A549 (cell line): Measurements from ENCODE around the gene XCR1. TPM values are rescaled to one million over a fixed set of nuclear protein-coding genes. Genes with fewer than 3 reads are reported as not detected.

Experiments
- ATAC-seq, 2 experiments: fragments of 200-7000 bp in 1 of 2; fragments of >200 bp in 1 of 2; cut with Nextera tagmentation in 1 of 2; cut with Tn5 transposase in 1 of 2; 3 replicates each; pipeline versions ENCODE4 v1.8.0 to v1.9.1; 2018 to 2020; ENCODE audit warnings: mild to moderate bottlenecking in 1 of 2, moderate library complexity in 1 of 2
- CTCF ChIA-PET: fragments of 300-600 bp; sonication (Branson Sonifier 250); formaldehyde crosslinking; extraction: SDS; loops from one replicate; lab custom pipeline; 2021; ENCODE audit warnings: antibody characterized with exemption, inconsistent platforms; lab: Yijun Ruan, JAX
- POLR2A ChIA-PET: fragments of 350-600 bp; formaldehyde crosslinking; extraction: SDS; loops from one replicate; lab custom pipeline; 2021; ENCODE audit warnings: antibody characterized with exemption, inconsistent platforms; lab: Yijun Ruan, JAX
- DNase-seq, 2 experiments: peaks; one replicate each; pipeline versions ENCODE4 v3.0.0 to v3.0.0-alpha.2; 2011 to 2016; ENCODE audit warnings: low read depth in 1 of 2, low spot score in 1 of 2
- FAIRE-seq: peaks from 2 replicates; lab custom pipeline; 2011; peaks lifted over from hg19 to GRCh38; lab: Jason Lieb, UNC
- H3K27ac ChIP-seq, 2 experiments: fragments of >200 bp; sonication (Bioruptor Twin); formaldehyde crosslinking; 3 replicates each; pipeline ENCODE4 v1.5.1; 2016 to 2017
- H3K4me1 ChIP-seq: fragments of >200 bp; sonication (Bioruptor Twin); formaldehyde crosslinking; 3 replicates; pipeline ENCODE4 v1.6.1; 2016
- H3K4me2 ChIP-seq: fragments of >200 bp; sonication (Bioruptor Twin); formaldehyde crosslinking; 3 replicates; pipeline ENCODE4 v1.6.1; 2016
- H3K4me3 ChIP-seq: fragments of >200 bp; sonication (Bioruptor Twin); formaldehyde crosslinking; 3 replicates; pipeline ENCODE4 v1.5.1; 2016
- H3K9me3 ChIP-seq: fragments of >200 bp; sonication (Bioruptor Twin); formaldehyde crosslinking; 3 replicates; pipeline ENCODE4 v1.6.1; 2016
- ATOH8 ChIP-seq: fragments of 250-450 bp; sonication (Bioruptor Pico); IDR thresholded peaks from 2 replicates; pipeline ENCODE4 v1.5.0; 2020; ENCODE audit warnings: low read depth, mild to moderate bottlenecking, moderate library complexity
- CBX2 ChIP-seq: fragments of 200-600 bp; sonication (generic); IDR thresholded peaks from 2 replicates; pipeline ENCODE4 v1.6.1; 2016; ENCODE audit warnings: low read depth, mild to moderate bottlenecking, borderline replicate concordance
- CBX8 ChIP-seq: fragments of 200-600 bp; sonication (generic); IDR thresholded peaks from 2 replicates; pipeline ENCODE4 v1.6.1; 2016
- CHD4 ChIP-seq: fragments of 200-600 bp; sonication (generic); IDR thresholded peaks from 2 replicates; pipeline ENCODE4 v1.6.1; 2016; ENCODE audit warnings: antibody characterized with exemption, mild to moderate bottlenecking, borderline replicate concordance
- EHF ChIP-seq: fragments of 250-450 bp; sonication (Bioruptor Pico); IDR thresholded peaks from 2 replicates; pipeline ENCODE4 v1.5.0; 2020; ENCODE audit warnings: mild to moderate bottlenecking
- ELK1 ChIP-seq: fragments of 150-350 bp; IDR thresholded peaks from 2 replicates; pipeline ENCODE4 v1.6.1; 2014; ENCODE audit warnings: low read depth, mild to moderate bottlenecking, low read length
- HDAC2 ChIP-seq: fragments of 200-600 bp; sonication (generic); IDR thresholded peaks from 2 replicates; pipeline ENCODE4 v1.6.1; 2016
- HEYL ChIP-seq: fragments of 250-450 bp; sonication (Bioruptor Pico); IDR thresholded peaks from 2 replicates; pipeline ENCODE4 v1.8.0; 2021; ENCODE audit warnings: mild to moderate bottlenecking, moderate library complexity
- JUN ChIP-seq, 2 experiments: fragments of >200 bp; sonication (Bioruptor Twin); formaldehyde crosslinking; IDR thresholded peaks; 2 replicates in 1 of 2; 3 replicates in 1 of 2; pipeline ENCODE4 v1.6.1; 2016 to 2017
- KDM5A ChIP-seq: fragments of 200-600 bp; sonication (generic); IDR thresholded peaks from 2 replicates; pipeline ENCODE4 v1.6.1; 2016; ENCODE audit warnings: antibody characterized with exemption, mild to moderate bottlenecking
- MAX ChIP-seq: IDR thresholded peaks from 2 replicates; pipeline ENCODE4 v1.6.1; 2012
- MYC ChIP-seq: IDR thresholded peaks from 2 replicates; pipeline ENCODE4 v1.6.1; 2012; ENCODE audit warnings: mild to moderate bottlenecking, inconsistent platforms, low read length, improper control_type of control experiment, borderline replicate concordance
- NR3C1 ChIP-seq: fragments of >200 bp; sonication (Bioruptor Twin); formaldehyde crosslinking; IDR thresholded peaks from 3 replicates; pipeline ENCODE4 v1.6.1; 2017
- PBX3 ChIP-seq: IDR thresholded peaks from 2 replicates; pipeline ENCODE4 v1.6.1; 2012
- PHF8 ChIP-seq: fragments of 200-600 bp; sonication (generic); IDR thresholded peaks from 2 replicates; pipeline ENCODE4 v1.6.1; 2016; ENCODE audit warnings: low read depth, mild to moderate bottlenecking, antibody characterized with exemption, moderate library complexity, borderline replicate concordance
- RCOR1 ChIP-seq: fragments of 150-350 bp; IDR thresholded peaks from 2 replicates; pipeline ENCODE4 v1.6.1; 2014; ENCODE audit warnings: antibody characterized with exemption, low read length, low read depth
- RFX5 ChIP-seq: fragments of 450-650 bp; IDR thresholded peaks from 2 replicates; pipeline ENCODE4 v1.7.1; 2014; ENCODE audit warnings: antibody characterized with exemption, mild to moderate bottlenecking, moderate library complexity
- SMC3 ChIP-seq: fragments of >200 bp; sonication (Bioruptor Twin); formaldehyde crosslinking; IDR thresholded peaks from 3 replicates; pipeline ENCODE4 v1.6.1; 2018; ENCODE audit warnings: inconsistent platforms
- TFCP2L1 ChIP-seq: fragments of 250-450 bp; sonication (Bioruptor Pico); IDR thresholded peaks from 2 replicates; pipeline ENCODE4 v1.5.0; 2021; ENCODE audit warnings: mild to moderate bottlenecking
- TP53 ChIP-seq: fragments of 250-450 bp; sonication (Bioruptor Pico); IDR thresholded peaks from 2 replicates; pipeline ENCODE4 v1.5.0; 2021; ENCODE audit warnings: mild to moderate bottlenecking, moderate library complexity
- ZC3H11A ChIP-seq: fragments of 450-650 bp; IDR thresholded peaks from 2 replicates; pipeline ENCODE4 v1.6.1; 2014; ENCODE audit warnings: antibody characterized with exemption, mild to moderate bottlenecking
- ZFP36 ChIP-seq: fragments of 450-650 bp; IDR thresholded peaks from 2 replicates; pipeline ENCODE4 v1.6.1; 2014; ENCODE audit warnings: borderline replicate concordance; ENCODE audit not compliant: partially characterized antibody
- ZNF302 ChIP-seq: fragments of 250-450 bp; sonication (Bioruptor Pico); IDR thresholded peaks from 2 replicates; pipeline ENCODE4 v1.9.0; 2021; ENCODE audit warnings: inconsistent platforms, mild to moderate bottlenecking, moderate library complexity
- ZSCAN20 ChIP-seq: fragments of 250-450 bp; sonication (Bioruptor Pico); IDR thresholded peaks from 2 replicates; pipeline ENCODE4 v1.8.0; 2022; ENCODE audit warnings: mild to moderate bottlenecking, moderate library complexity
- WGBS: methylation state at CpG from one replicate; pipeline ENCODE4 v1.1.6; 2017; ENCODE audit errors: missing lambda C conversion rate; 5-methylcytosine and 5-hydroxymethylcytosine counted together
- polyA plus RNA-seq, 4 experiments: library from polyadenylated mRNA; depleted of rRNA in 3 of 4; stranded (reverse); fragments of >200 nt; fragmentation: RNase III in 1 of 4; extraction: RNeasy Plus Mini Kit Qiagen cat#74134 plus additional on column Dnase treatment in 1 of 4; gene quantifications; 2 replicates in 3 of 4; 3 replicates in 1 of 4; pipeline ENCODE4 v1.2.3, GENCODE V29; 2011 to 2017
- TF ChIP-seq, protein P1 (sequence below): fragments of >200 bp; sonication (Bioruptor Twin); formaldehyde crosslinking; IDR thresholded peaks from 2 replicates; pipeline ENCODE4 v1.6.1; 2016
- TF ChIP-seq, protein P2 (sequence below): fragments of 450-650 bp; IDR thresholded peaks from 2 replicates; pipeline ENCODE4 v1.6.1; 2014; ENCODE audit warnings: antibody characterized with exemption
- TF ChIP-seq, protein P3 (sequence below): IDR thresholded peaks from 2 replicates; pipeline ENCODE4 v1.6.1; 2012; ENCODE audit warnings: low read depth, borderline replicate concordance
- TF ChIP-seq, protein P4 (sequence below): fragments of >200 bp; sonication (Bioruptor Twin); formaldehyde crosslinking; IDR thresholded peaks from 3 replicates; pipeline ENCODE4 v1.6.1; 2016

The XCR1 gene
- polyA plus RNA-seq, 2 of the 4 experiments (the other 2 are of a cell fraction): not detected

DNA sequence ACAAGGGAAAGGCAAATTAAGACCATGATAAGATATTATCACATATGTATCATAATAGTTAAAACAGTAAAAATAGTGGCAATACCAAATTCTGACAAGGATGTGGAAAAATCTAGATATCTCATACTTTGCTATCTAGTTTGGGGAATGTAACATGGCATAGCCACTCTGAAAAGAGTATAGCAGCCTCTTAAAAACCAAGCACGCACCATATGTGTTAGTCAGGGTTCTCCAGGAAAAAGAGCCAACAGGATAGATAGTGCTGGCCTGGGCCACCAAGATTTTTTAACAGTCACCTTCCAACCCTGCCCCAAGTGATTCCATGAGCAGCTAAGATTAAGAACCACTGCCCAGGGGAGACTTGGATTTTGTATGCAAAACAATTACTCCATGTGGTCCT, 48.5 kb upstream of the XCR1 start:
- FAIRE-seq (no peak), DNase-seq (no peak), ATAC-seq (no peak)
- Histone ChIP-seq H3K9me3 (no peaks in the 10 kb centered on the region), H3K4me3 (no peak overlapping the region), H3K4me2 (no peak overlapping the region), H3K27ac (no peak overlapping the region), H3K4me1 (no peaks in the 10 kb centered on the region)
- POLR2A ChIA-PET: no interaction called here
- CTCF ChIA-PET: interaction anchor here (1.0 to 11.8 kb wide), 3 partner anchors 26 to 315 kb away, joined by 3 to 192 read pairs (median 4); partner anchors contain the start of gene CXCR6
- TF ChIP-seq MAX (no peak), PHF8 (no peak), CBX8 (no peak), MYC (no peak), PBX3 (no peak), SMC3 (no peak), HEYL (no peak), ZFP36 (no peak), EHF (no peak), TP53 (CRISPR knock-in tag) (no peak), NR3C1 (no peak), RCOR1 (no peak), ZC3H11A (no peak), ZSCAN20 (CRISPR knock-in tag) (no peak), ELK1 (no peak)
- TF ChIP-seq, protein P1, sequence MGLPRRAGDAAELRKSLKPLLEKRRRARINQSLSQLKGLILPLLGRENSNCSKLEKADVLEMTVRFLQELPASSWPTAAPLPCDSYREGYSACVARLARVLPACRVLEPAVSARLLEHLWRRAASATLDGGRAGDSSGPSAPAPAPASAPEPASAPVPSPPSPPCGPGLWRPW: no peak
- TF ChIP-seq, protein P2, sequence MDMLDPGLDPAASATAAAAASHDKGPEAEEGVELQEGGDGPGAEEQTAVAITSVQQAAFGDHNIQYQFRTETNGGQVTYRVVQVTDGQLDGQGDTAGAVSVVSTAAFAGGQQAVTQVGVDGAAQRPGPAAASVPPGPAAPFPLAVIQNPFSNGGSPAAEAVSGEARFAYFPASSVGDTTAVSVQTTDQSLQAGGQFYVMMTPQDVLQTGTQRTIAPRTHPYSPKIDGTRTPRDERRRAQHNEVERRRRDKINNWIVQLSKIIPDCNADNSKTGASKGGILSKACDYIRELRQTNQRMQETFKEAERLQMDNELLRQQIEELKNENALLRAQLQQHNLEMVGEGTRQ: no peak
- TF ChIP-seq, protein P3, sequence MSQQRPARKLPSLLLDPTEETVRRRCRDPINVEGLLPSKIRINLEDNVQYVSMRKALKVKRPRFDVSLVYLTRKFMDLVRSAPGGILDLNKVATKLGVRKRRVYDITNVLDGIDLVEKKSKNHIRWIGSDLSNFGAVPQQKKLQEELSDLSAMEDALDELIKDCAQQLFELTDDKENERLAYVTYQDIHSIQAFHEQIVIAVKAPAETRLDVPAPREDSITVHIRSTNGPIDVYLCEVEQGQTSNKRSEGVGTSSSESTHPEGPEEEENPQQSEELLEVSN: no peak
- TF ChIP-seq, protein P4, sequence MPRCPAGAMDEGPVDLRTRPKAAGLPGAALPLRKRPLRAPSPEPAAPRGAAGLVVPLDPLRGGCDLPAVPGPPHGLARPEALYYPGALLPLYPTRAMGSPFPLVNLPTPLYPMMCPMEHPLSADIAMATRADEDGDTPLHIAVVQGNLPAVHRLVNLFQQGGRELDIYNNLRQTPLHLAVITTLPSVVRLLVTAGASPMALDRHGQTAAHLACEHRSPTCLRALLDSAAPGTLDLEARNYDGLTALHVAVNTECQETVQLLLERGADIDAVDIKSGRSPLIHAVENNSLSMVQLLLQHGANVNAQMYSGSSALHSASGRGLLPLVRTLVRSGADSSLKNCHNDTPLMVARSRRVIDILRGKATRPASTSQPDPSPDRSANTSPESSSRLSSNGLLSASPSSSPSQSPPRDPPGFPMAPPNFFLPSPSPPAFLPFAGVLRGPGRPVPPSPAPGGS: no peak
- 85% methylated on average over 1 of the region's 1 CpG for WGBS

DNA sequence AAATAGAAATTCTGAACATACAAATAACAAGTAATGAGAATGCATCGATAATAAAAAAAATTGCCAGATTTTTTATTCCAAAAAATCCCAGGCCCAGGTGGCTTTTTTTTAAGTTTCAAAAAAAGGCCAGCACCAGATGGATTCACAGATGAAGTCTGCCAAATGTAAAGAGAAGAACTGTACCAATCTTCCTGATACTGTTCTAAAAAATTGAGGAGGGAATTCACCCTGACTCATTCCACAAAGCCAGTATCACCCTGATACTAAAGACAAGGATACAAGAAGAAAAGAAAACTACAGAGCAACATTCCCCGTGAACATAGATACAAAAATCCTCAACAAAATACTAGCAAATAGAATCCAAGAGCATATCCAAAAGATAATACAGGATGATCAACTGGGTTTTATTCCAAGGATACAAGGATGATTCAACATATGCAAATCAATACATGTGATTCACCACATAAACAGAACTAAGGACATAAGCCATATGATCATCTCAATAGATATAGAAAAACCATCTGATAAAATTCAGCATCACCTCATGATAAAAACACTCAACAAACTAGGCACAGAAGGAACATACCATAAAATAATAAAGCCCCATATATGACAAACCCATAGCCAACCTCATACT, 44.1 kb upstream of the XCR1 start:
- no peak for FAIRE-seq
- no peak for DNase-seq
- no peaks in the 10 kb centered on the region for H3K4me1 ChIP-seq
- POLR2A ChIA-PET: no interaction called here
- H3K27ac ChIP-seq: no peak overlapping the region
- CTCF ChIA-PET: no interaction called here
- TF ChIP-seq NR3C1 (no peak), ZSCAN20 (CRISPR knock-in tag) (no peak), ZC3H11A (no peak), HDAC2 (no peak), RFX5 (no peak), ZNF302 (CRISPR knock-in tag) (no peak), CHD4 (no peak), RCOR1 (no peak), JUN (IDR thresholded peaks at IDR 0.05) (no peak), TFCP2L1 (no peak), TP53 (CRISPR knock-in tag) (no peak), ZFP36 (no peak), EHF (no peak), CBX2 (no peak), KDM5A (no peak), ATOH8 (CRISPR knock-in tag) (no peak)
- TF ChIP-seq, protein P2: no peak
- no peak overlapping the region for H3K4me3 ChIP-seq
- 37% methylated on average over 2 of the region's 2 CpGs for WGBS
- no peak for ATAC-seq
- H3K4me2 ChIP-seq: no peak overlapping the region
- H3K9me3 ChIP-seq: no peaks in the 10 kb centered on the region
